Gastroesophageal sphincter (tissue), 3 donors: ENCODE results near the gene NKD2.

ENCODE experiments used
- CTCF ChIP-seq, 4 experiments: fragments of 200-600 bp in 2 of 4; fragments of 450-650 bp in 2 of 4; sonication (generic) in 1 of 4; IDR thresholded peaks; one replicate each; pipeline ENCODE4 v1.5.1; 2017 to 2019; ENCODE audit warnings: antibody characterized with exemption in 4 of 4, mild to moderate bottlenecking in 2 of 4, moderate library complexity in 2 of 4
- POLR2AphosphoS5 ChIP-seq: sonication (generic); formaldehyde crosslinking; IDR thresholded peaks from one replicate; pipeline ENCODE4 v1.6.1; 2017; ENCODE audit warnings: antibody characterized with exemption

GRCh38 chr5:1009359-1010180 is 968 bp downstream of the NKD2 start:
- TF ChIP-seq CTCF (IDR thresholded peaks at IDR 0.05): no peak
- TF ChIP-seq POLR2AphosphoS5: no peak
